HG03097 (cell line): ENCODE measurements around the gene PTPRN2.
"Not testable (repeated sequence)": the region's sequence is repeated elsewhere in the genome, so short reads cannot be mapped to it uniquely, and the experiment has no call there.

Experiments used
- ATAC-seq: cut with Tn5 transposase; IDR thresholded peaks from one replicate; pipeline ENCODE4 v1.9.1; 2021; ENCODE audit not compliant: unreplicated experiment, low FRiP score

PTPRN2 gene

GRCh38 chr7:158395780-158396278 lies 191.8 kb downstream of the PTPRN2 start:
- no peak for ATAC-seq

- ATAC-seq: no peak
Measured at GRCh38 chr7:158395349-158395748, 192.3 kb downstream of the PTPRN2 start.

GRCh38 chr7:158394936-158395335 lies 192.7 kb downstream of the PTPRN2 start:
- ATAC-seq: no peak

GRCh38 chr7:158393926-158394625 lies 193.5 kb downstream of the PTPRN2 start:
- no peak for ATAC-seq

DNA sequence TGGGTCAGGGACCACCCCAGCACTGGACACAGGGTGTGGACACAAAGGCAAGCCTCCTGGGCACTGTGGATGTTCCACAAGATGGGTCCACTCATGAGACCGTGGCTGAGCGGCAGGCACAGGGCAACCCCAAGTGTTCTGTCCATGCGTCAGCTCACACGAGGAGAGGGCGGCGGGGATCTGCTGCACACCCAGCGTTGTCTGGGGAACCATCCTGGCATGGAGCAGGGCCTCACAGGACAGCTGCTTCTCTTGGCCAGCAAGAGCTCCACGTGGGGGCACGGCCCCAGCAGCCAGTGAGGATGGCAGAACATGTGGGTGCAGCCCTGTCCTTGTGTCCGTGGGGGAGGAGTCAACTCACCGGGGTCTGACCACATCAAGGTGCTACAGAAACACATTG lies 195.4 kb downstream of the PTPRN2 start:
- ATAC-seq: no peak

DNA sequence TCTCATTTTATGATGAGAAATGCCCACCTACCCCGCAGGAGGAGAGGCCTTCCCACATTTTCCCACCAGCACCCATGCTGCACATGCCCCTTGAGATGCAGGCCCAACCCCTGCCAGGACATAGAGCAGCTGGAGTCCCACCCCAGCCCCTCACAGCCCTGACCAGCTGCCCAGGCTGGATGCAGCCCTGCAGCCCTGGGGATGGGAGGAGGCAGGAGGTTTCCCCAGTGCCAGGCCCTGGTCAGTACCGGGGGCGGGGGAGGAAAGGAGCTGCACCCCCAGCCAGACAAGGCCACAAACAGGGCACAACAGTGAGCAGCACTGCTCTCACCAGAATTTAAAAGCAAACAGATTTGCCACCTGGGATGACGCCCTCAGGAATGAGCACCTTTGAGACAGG lies 196.1 kb downstream of the PTPRN2 start:
- no peak for ATAC-seq

DNA sequence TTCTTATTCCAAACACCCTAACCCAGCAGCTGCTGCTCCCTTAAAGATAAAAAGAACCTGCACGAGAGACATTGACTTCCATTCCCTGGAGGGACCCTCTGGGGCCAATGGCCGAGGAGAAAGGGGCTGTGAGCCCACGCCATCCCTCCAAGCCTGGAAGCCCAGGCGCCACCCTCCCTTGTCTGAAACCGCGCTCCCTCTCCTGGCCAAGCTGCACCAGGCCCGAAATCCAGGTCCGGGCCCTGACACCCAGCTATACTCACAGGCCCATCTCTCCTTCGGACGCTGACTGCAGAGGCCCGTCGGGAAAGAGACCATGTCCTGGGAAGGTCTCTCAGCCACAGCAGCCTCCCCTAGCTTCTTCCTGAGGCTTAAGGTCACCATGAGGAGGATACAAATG lies 196.5 kb downstream of the PTPRN2 start:
- ATAC-seq: no peak

- no peak for ATAC-seq
Measured at GRCh38 chr7:158390460-158390859, 197.2 kb downstream of the PTPRN2 start.

GRCh38 chr7:158389514-158390425 lies 197.9 kb downstream of the PTPRN2 start:
- no peak for ATAC-seq

GRCh38 chr7:158388928-158389327 lies 198.7 kb downstream of the PTPRN2 start:
- ATAC-seq: no peak

DNA sequence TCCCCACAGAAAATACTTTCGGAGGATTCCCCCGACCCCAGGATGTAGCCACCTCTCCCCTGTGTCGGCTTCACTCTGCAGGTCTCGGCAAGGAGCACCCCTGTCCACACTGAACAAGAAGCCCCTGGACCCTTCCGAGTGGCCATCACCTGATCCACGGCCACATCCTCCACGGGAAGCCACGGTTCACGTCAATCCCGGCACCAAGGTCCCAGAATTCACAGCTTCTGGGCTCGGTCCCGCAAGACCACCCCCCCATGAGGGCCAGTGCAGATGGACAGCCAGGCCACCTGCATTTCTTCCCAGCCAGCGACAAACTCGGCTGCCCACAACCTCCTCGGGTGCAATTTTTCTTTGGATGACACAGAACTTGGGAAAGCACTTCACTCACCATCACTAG lies 199.6 kb downstream of the PTPRN2 start:
- no peak for ATAC-seq

GRCh38 chr7:158387546-158387891 lies 200.1 kb downstream of the PTPRN2 start:
- no peak for ATAC-seq

- no peak for ATAC-seq
Measured at GRCh38 chr7:158386866-158387545, 200.6 kb downstream of the PTPRN2 start.

DNA sequence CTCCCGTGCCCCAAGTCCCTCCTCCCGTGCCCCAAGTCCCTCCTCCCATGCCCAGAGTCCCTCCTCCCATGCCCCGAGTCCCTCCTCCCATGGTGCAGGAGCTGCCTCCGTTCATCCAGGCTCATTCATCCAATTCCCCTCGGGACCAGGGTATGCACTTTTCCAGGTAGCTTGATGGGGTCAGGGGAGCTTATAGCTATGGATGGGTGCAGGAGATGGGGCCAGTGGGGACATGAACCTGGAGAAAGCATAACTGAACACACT lies 201.3 kb downstream of the PTPRN2 start:
- ATAC-seq: no peak

GRCh38 chr7:158385496-158386354 lies 201.9 kb downstream of the PTPRN2 start:
- ATAC-seq: not testable (repeated sequence)

- ATAC-seq: no peak
Measured at GRCh38 chr7:158384746-158385145, 202.9 kb downstream of the PTPRN2 start.

GRCh38 chr7:158383665-158384064 lies 204.0 kb downstream of the PTPRN2 start:
- ATAC-seq: no peak

DNA sequence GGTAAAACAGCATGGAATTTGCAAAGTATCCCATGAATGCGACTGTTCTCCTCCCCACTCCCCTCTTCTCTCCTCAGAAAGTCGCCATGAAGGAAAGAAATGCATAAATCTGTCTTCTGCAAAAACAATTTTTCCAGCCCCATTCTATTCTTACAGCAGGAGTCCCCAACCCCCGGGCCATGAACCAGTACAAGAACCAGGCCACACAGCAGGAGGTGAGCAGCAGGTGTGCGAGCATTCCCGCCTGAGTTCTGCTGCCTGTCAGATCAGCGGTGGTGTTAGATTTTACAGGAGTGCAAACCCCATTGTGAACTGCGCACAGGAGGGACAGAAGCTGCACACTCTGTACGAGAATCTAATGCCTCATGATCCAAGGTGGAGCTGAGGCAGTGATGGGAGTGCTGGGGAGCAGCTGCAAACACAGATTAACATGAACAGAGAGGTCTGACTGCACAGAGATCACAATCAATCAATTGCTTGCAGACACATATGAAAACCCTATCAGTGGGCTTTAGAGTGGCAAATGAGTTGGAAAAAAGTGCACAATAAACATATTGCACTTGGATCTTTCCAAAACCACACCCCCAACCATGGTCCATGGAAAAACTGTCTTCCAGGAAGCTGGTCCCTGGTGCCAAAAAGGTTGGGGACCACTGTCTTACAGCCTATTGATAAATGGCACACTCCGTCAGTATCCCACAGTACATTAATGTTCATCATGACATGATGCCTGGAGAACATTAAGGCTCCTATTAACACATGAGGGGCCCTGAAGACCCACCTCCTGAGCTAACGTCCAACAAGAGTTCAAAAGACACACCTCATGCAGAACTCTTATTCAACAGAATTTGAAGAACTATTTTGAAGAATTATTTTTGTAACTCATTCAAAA lies 205.0 kb downstream of the PTPRN2 start:
- no peak for ATAC-seq

GRCh38 chr7:158381956-158382355 lies 205.7 kb downstream of the PTPRN2 start:
- no peak for ATAC-seq

DNA sequence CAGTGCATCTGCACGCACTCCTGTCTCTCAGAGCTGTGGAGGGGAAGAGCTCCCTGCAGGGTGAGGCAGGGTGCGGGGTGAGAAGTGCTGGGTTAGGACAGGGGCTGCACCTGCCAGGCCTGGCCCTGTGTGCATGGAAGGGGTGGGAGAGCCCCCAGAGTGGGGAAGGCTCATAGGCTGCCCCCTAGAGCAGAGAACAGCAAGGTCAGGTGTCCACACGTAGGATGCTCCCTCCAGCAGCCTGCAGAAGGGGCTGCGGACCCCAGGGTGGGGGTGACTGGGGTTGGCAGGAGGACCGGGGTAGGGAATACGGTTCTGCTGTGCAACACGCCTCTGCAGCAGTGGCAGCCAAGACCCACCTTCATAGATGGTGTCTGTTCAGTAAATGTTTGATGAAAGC lies 208.6 kb downstream of the PTPRN2 start:
- no peak for ATAC-seq
